Activated B cell treated with CpG ODN at 0.5 μM for 24 hours (primary cell): Measurements from ENCODE around the gene DCAKD. TPM values are rescaled to one million over a fixed set of nuclear protein-coding genes. Genes with fewer than 3 reads are reported as not detected.

ENCODE experiments used
- ATAC-seq: fragments of 200-7000 bp; cut with Tn5 transposase; one replicate; pipeline ENCODE4 v1.10.0; 2021; ENCODE audit warnings: low read depth, mild to moderate bottlenecking, moderate library complexity
- CTCF ChIA-PET: fragments of 350-600 bp; sonication (Branson Sonifier 250); formaldehyde crosslinking; loops from one replicate; lab custom pipeline; 2021; ENCODE audit warnings: antibody characterized with exemption; lab: Charles Lee
- POLR2A ChIA-PET: fragments of 350-600 bp; sonication (Branson Sonifier 250); formaldehyde crosslinking; loops from one replicate; lab custom pipeline; 2021; ENCODE audit warnings: antibody characterized with exemption; lab: Charles Lee
- DNase-seq: peaks from one replicate; pipeline ENCODE4 v3.0.0; 2022
- H3K27ac Mint-ChIP-seq: one replicate; pipeline ENCODE4 v1.8.0; 2020; ENCODE audit warnings: mixed read lengths
- H3K27me3 Mint-ChIP-seq: one replicate; pipeline ENCODE4 v1.8.0; 2021; ENCODE audit warnings: mixed read lengths
- H3K36me3 Mint-ChIP-seq: one replicate; pipeline ENCODE4 v1.8.0; 2021; ENCODE audit warnings: low read depth, mixed read lengths
- H3K4me1 Mint-ChIP-seq: one replicate; pipeline ENCODE4 v1.8.0; 2021; ENCODE audit warnings: mixed read lengths
- H3K4me3 Mint-ChIP-seq: one replicate; pipeline ENCODE4 v1.8.0; 2020; ENCODE audit warnings: mild to moderate bottlenecking, mixed read lengths
- H3K9me3 Mint-ChIP-seq: one replicate; pipeline ENCODE4 v1.8.0; 2020; ENCODE audit warnings: mixed read lengths
- CTCF ChIP-seq: fragments of 200-600 bp; IDR thresholded peaks from one replicate; pipeline ENCODE4 v1.8.0; 2022; ENCODE audit warnings: antibody characterized with exemption, mild to moderate bottlenecking
- intact Hi-C: fragments of 100-400 bp; cut with micrococcal nuclease; formaldehyde crosslinking; loops from one replicate; pipeline ENCODE4 v1.15.1; 2024
- total RNA-seq: library from RNA; stranded (reverse); gene quantifications from 2 replicates; pipeline ENCODE4 v1.2.3, GENCODE V29; 2022

The DCAKD gene
- total RNA-seq, 1 donor from 2014 or later = 15.6 TPM

- no peaks in the 10 kb centered on the region for H3K4me1 Mint-ChIP-seq
- intact Hi-C loops = no loop called here
- peaks cover 5% of the 10 kb centered on the region for H3K9me3 Mint-ChIP-seq
Measured at GRCh38 chr17:44998646-44999045, 52.8 kb downstream of the DCAKD start.

GRCh38 chr17:44997733-44998520 lies 53.5 kb downstream of the DCAKD start:
- intact Hi-C loops = no loop called here
- ChIA-PET POLR2A (interaction anchor here (0.6 kb wide), 1 partner anchor 540 kb away, joined by 6 read pairs; no protein-coding TSS in a partner anchor), CTCF (no interaction called here)
- peaks cover 34% of the 10 kb centered on the region for H3K27me3 Mint-ChIP-seq
- no peaks in the 10 kb centered on the region for H3K4me1 Mint-ChIP-seq
- no peak for ATAC-seq
- no peak for DNase-seq
- no peak for TF ChIP-seq CTCF
- H3K9me3 Mint-ChIP-seq = peaks cover 5% of the 10 kb centered on the region
- no peak overlapping the region for H3K27ac Mint-ChIP-seq
- H3K36me3 Mint-ChIP-seq = no peaks in the 10 kb centered on the region
- no peak overlapping the region for H3K4me3 Mint-ChIP-seq

More at GRCh38 chr17:44998646-44999045, 52.8 kb downstream of the DCAKD start:
- Mint-ChIP-seq H3K27ac (no peak overlapping the region), H3K4me3 (no peak overlapping the region), H3K36me3 (no peaks in the 10 kb centered on the region), H3K27me3 (peaks cover 32% of the 10 kb centered on the region)
- ATAC-seq (no peak), DNase-seq (no peak)
- no peak for TF ChIP-seq CTCF
- POLR2A ChIA-PET = interaction anchor here (0.6 kb wide), 1 partner anchor 540 kb away, joined by 6 read pairs; no protein-coding TSS in a partner anchor
- CTCF ChIA-PET = no interaction called here

- ChIA-PET POLR2A (no interaction called here), CTCF (no interaction called here)
- no peaks in the 10 kb centered on the region for H3K36me3 Mint-ChIP-seq
- peaks cover 45% of the 10 kb centered on the region for H3K27me3 Mint-ChIP-seq
- ATAC-seq = no peak
- no peak overlapping the region for H3K27ac Mint-ChIP-seq
- no peaks in the 10 kb centered on the region for H3K4me1 Mint-ChIP-seq
- intact Hi-C loops = no loop called here
- H3K9me3 Mint-ChIP-seq = peaks cover 5% of the 10 kb centered on the region
- no peak for TF ChIP-seq CTCF
- H3K4me3 Mint-ChIP-seq = no peak overlapping the region
- DNase-seq = no peak
Measured at GRCh38 chr17:44996304-44996703, 55.1 kb downstream of the DCAKD start.

- peaks cover 45% of the 10 kb centered on the region for H3K27me3 Mint-ChIP-seq
- H3K4me1 Mint-ChIP-seq = no peaks in the 10 kb centered on the region
- peaks cover 5% of the 10 kb centered on the region for H3K9me3 Mint-ChIP-seq
- no peak for DNase-seq
- no peak for ATAC-seq
- no peak overlapping the region for H3K27ac Mint-ChIP-seq
- TF ChIP-seq CTCF = no peak
- CTCF ChIA-PET = no interaction called here
- POLR2A ChIA-PET = no interaction called here
- H3K4me3 Mint-ChIP-seq = no peak overlapping the region
- H3K36me3 Mint-ChIP-seq = no peaks in the 10 kb centered on the region
- intact Hi-C loops = no loop called here
Measured at GRCh38 chr17:44995436-44996001, 55.9 kb downstream of the DCAKD start.

GRCh38 chr17:44992242-44992939 lies 59.0 kb downstream of the DCAKD start:
- Mint-ChIP-seq H3K4me3 (no peak overlapping the region), H3K9me3 (no peaks in the 10 kb centered on the region), H3K36me3 (no peaks in the 10 kb centered on the region), H3K27ac (no peak overlapping the region), H3K27me3 (peaks cover 57% of the 10 kb centered on the region), H3K4me1 (peaks cover 8% of the 10 kb centered on the region)
- intact Hi-C loops = no loop called here
- DNase-seq (no peak), ATAC-seq (no peak)
- no peak for TF ChIP-seq CTCF
- ChIA-PET CTCF (no interaction called here), POLR2A (no interaction called here)
